ENCODE measurements around the gene SCG3. TPM values are rescaled to one million over a fixed set of nuclear protein-coding genes. Genes with fewer than 3 reads are reported as not detected.

Gene SCG3
- total RNA-seq, 4 donors from 2014 or later = 0.23 to 1.2 (median 0.43) TPM

DNA sequence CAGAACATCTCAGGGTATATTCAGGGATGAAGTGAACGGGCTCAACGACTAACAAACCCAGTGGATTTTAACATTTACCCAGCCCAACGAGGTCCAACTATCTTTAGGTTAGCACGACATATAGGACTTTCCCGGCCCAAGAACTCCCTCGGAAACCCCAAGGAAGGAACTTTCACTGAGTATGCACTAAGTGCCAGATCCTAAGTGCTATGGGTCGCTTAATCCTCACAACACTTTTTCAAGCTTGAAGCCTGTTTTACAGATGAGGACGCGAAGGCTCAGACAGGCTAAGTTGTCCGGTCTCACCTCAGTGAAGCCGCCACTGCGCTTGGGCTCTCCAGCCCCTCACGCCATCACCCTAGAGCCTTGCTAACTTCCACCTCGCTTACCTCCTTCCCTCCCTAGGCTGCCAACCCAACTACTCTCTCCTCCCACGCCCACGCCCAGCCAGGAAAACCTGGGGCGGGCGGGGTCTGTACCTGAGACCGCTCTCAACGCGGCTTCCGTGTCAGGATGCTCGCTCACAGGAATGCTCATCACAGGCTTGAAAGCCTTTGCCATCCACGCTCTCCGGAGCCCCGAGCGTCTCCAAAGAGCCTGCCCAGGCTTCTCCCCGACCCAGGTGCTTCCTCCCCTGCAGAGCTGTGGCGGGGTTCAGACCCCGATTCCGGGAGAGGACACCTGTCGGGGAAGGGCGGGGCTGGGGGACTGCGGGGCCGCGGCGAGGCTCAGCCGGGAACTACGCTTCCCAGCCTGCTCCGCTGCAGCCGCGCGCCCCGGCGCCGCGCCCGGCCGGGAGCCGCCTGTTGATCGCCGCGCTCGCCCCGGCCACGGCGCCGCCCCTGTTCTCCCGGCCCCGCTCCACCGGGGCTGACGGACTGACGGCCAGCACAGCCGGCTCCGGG, 69.7 kb downstream of the SCG3 start, which contains the start of gene TMOD2:
Gene TMOD2 (plus strand): TSS at position 806 of the 905 bp plus-strand sequence. CDS start 14,845 bp downstream, outside the sequence.
- H3K9me3 ChIP-seq = no peaks in the 10 kb centered on the region
- H3K27me3 ChIP-seq = no peaks in the 10 kb centered on the region
- 16% methylated on average over 27 of the region's 65 CpGs for WGBS
- intact Hi-C loops (cut with DNase I) = no loop called here
- H3K27ac ChIP-seq (replicated peaks in 1 of 4) = peak within 1 kb of the TSS; percentile 79 to 87 (median 84)
- no peaks in the 10 kb centered on the region for H3K36me3 ChIP-seq
- peak; percentile 91 for DNase-seq (ENCODE audit: extremely low spot score)
- H3K4me3 ChIP-seq = peak within 1 kb of the TSS; percentile 80 to 98 (median 88)
- peaks cover 14 to 24% (median 20%) of the 10 kb centered on the region in 4 donors for H3K4me1 ChIP-seq
- no peak for TF ChIP-seq EP300 (IDR thresholded peaks at IDR 0.05)
- TF ChIP-seq, protein P1, sequence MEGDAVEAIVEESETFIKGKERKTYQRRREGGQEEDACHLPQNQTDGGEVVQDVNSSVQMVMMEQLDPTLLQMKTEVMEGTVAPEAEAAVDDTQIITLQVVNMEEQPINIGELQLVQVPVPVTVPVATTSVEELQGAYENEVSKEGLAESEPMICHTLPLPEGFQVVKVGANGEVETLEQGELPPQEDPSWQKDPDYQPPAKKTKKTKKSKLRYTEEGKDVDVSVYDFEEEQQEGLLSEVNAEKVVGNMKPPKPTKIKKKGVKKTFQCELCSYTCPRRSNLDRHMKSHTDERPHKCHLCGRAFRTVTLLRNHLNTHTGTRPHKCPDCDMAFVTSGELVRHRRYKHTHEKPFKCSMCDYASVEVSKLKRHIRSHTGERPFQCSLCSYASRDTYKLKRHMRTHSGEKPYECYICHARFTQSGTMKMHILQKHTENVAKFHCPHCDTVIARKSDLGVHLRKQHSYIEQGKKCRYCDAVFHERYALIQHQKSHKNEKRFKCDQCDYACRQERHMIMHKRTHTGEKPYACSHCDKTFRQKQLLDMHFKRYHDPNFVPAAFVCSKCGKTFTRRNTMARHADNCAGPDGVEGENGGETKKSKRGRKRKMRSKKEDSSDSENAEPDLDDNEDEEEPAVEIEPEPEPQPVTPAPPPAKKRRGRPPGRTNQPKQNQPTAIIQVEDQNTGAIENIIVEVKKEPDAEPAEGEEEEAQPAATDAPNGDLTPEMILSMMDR (IDR thresholded peaks at IDR 0.05) = peak in 1 of 3 experiments; percentile 14

DNA sequence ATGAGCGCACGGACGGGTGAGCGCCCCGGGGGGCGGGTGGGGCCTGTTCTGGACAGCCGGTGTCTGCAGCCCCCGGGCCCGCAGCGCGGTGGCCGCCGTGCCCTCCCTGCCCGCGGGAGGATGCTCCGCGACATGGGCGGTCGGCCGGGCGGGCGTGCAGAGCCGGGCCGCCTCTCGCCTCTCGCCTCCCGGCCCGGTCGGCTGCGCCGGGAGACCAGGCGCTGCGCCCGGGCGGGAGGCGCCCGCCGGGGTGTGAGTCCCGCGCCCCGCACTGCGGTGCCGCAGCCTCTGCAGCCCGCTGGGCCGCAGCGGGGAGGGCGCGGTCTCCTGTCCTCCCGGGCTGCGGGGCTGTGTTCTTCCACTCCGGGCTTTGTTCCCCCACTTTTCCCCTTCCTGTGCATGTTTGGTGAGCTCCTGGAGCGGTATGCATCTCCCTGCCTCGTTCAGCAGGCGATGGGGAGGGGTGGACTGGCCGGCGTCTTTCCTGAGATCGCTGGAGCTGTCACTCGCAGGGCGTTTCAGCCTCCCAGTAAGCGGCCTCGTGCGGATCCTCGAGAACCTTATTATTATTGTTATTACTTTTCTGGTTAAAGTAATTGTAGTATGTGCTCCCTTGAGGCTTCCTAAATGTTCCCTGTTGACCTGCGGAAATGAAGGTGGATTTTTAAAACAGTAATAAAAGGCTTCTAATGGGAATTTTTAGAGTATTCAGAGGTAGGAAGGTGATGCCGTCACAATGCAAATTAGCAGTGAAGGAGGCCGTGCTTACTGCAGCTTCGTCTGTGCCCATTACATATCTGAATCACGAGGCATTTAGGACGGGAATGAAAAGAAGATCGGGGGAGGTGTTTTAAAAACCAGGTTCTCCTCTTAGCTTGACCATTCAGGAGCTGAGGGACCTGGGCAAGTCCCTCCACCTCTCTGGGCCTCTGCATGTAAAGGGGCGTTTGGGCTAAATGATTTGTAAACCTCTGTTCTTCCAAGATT, 70.7 kb downstream of the SCG3 start:
- peak; percentile 86 for DNase-seq (ENCODE audit: extremely low spot score)
- intact Hi-C loops (cut with DNase I) = no loop called here
- H3K27ac ChIP-seq (replicated peaks in 1 of 4) = peak overlapping the region; percentile 79 to 87 (median 84)

GRCh38 chr15:51752888-51753287, 71.6 kb downstream of the SCG3 start:
- H3K4me1 ChIP-seq = peaks cover 15 to 30% (median 23%) of the 10 kb centered on the region in 4 donors
- intact Hi-C loops (cut with DNase I) = no loop called here
- no peaks in the 10 kb centered on the region for H3K9me3 ChIP-seq
- H3K27ac ChIP-seq (replicated peaks in 1 of 4) = peak overlapping the region in 3 of 4 donors; percentile 82 to 87 (median 85)
- peak; percentile 19 for DNase-seq (ENCODE audit: extremely low spot score)
- 87% methylated on average over 5 of the region's 5 CpGs for WGBS
- TF ChIP-seq EP300 (IDR thresholded peaks at IDR 0.05) (no peak), POLR2A (IDR thresholded peaks at IDR 0.05; ENCODE audit: low read depth) (no peak), POLR2AphosphoS5 (IDR thresholded peaks at IDR 0.05) (no peak)
- TF ChIP-seq, protein P1 (IDR thresholded peaks at IDR 0.05) = no peak
- no peaks in the 10 kb centered on the region for H3K36me3 ChIP-seq
- no peaks in the 10 kb centered on the region for H3K27me3 ChIP-seq
- H3K4me3 ChIP-seq = peak overlapping the region in 3 of 4 donors; percentile 80 to 98 (median 94)

More for the DNA sequence above, 70.7 kb downstream of the SCG3 start:
- H3K27me3 ChIP-seq = no peaks in the 10 kb centered on the region
- no peaks in the 10 kb centered on the region for H3K36me3 ChIP-seq
- H3K4me1 ChIP-seq = peaks cover 14 to 24% (median 20%) of the 10 kb centered on the region in 4 donors
- TF ChIP-seq POLR2AphosphoS5 (IDR thresholded peaks at IDR 0.05) = no peak
- TF ChIP-seq POLR2A (IDR thresholded peaks at IDR 0.05; ENCODE audit: low read depth) = no peak
- TF ChIP-seq EP300 (IDR thresholded peaks at IDR 0.05) = no peak
- TF ChIP-seq, protein P1 (IDR thresholded peaks at IDR 0.05) = no peak
- 9% methylated on average over 19 of the region's 71 CpGs for WGBS
- no peaks in the 10 kb centered on the region for H3K9me3 ChIP-seq
- H3K4me3 ChIP-seq = peak overlapping the region; percentile 80 to 98 (median 88)

DNA sequence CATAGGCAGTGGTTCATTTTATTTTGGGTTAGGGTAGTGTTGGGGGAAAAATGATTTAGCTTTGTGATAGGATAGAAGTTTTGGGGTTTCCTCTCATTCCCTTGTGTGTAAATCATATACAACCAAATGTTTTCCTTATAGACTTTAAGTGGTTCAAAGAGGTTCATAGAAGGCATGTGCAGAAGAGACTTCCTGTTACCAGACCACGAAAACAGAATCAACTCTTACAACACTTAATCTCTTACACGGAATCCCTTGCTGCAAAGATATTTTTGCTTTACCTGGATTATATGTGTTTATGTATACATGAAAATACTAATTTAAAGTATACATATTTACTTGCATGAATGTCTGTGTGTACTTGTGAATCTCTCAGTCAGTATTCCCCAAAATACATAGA, 73.0 kb downstream of the SCG3 start:
- peaks cover 28 to 43% (median 36%) of the 10 kb centered on the region in 4 donors for H3K4me1 ChIP-seq
- H3K9me3 ChIP-seq = no peaks in the 10 kb centered on the region
- H3K4me3 ChIP-seq = no peak overlapping the region
- intact Hi-C loops (cut with DNase I) = no loop called here
- TF ChIP-seq, protein P1 (IDR thresholded peaks at IDR 0.05) = no peak
- TF ChIP-seq POLR2AphosphoS5 (IDR thresholded peaks at IDR 0.05) = no peak
- no peak for TF ChIP-seq POLR2A (IDR thresholded peaks at IDR 0.05; ENCODE audit: low read depth)
- TF ChIP-seq EP300 (IDR thresholded peaks at IDR 0.05) = no peak
- 66% methylated on average over 2 of the region's 2 CpGs for WGBS
- H3K27me3 ChIP-seq = no peaks in the 10 kb centered on the region
- no peak overlapping the region for H3K27ac ChIP-seq (replicated peaks in 1 of 4)
- DNase-seq (ENCODE audit: extremely low spot score) = no peak
- H3K36me3 ChIP-seq = no peaks in the 10 kb centered on the region
